HEK293T (cell line): ENCODE data around the gene ZNF644.
"Not testable (repeated sequence)": the region's sequence is repeated elsewhere in the genome, so short reads cannot be mapped to it uniquely, and the experiment has no call there.

Experiments used
- CTCF ChIA-PET: fragments of 350-600 bp; formaldehyde crosslinking; extraction: SDS; loops from one replicate; lab custom pipeline; 2021; ENCODE audit warnings: antibody characterized with exemption, inconsistent platforms; lab: Yijun Ruan, JAX
- POLR2A ChIA-PET: fragments of 350-600 bp; formaldehyde crosslinking; extraction: SDS; loops from one replicate; lab custom pipeline; 2020; ENCODE audit warnings: antibody characterized with exemption, inconsistent platforms; lab: Yijun Ruan, JAX
- DNase-seq: peaks from one replicate; pipeline ENCODE4 v3.0.0; 2012; ENCODE audit warnings: mixed read lengths; ENCODE audit errors: extremely low spot score
- ARNT ChIP-seq: fragments of 450-650 bp; IDR thresholded peaks from 2 replicates; pipeline ENCODE4 v1.6.1; 2017; ENCODE audit warnings: mild to moderate bottlenecking
- BHLHE40 ChIP-seq: fragments of 450-650 bp; IDR thresholded peaks from 2 replicates; pipeline ENCODE4 v1.6.1; 2016; ENCODE audit warnings: mild to moderate bottlenecking, moderate library complexity, borderline replicate concordance
- CTBP1 ChIP-seq: fragments of 450-650 bp; IDR thresholded peaks from 2 replicates; pipeline ENCODE4 v1.6.1; 2016; ENCODE audit warnings: borderline replicate concordance
- ELF4 ChIP-seq: fragments of 450-650 bp; IDR thresholded peaks from 2 replicates; pipeline ENCODE4 v1.6.1; 2017; ENCODE audit warnings: antibody characterized with exemption
- FOXA1 ChIP-seq: fragments of 450-650 bp; IDR thresholded peaks from 2 replicates; pipeline ENCODE4 v1.6.1; 2016; ENCODE audit warnings: mild to moderate bottlenecking
- FOXK2 ChIP-seq: fragments of 450-650 bp; IDR thresholded peaks from 2 replicates; pipeline ENCODE4 v1.6.1; 2016; ENCODE audit warnings: mild to moderate bottlenecking
- FOXM1 ChIP-seq: fragments of 450-650 bp; IDR thresholded peaks from 2 replicates; pipeline ENCODE4 v1.6.1; 2017; ENCODE audit warnings: mild to moderate bottlenecking, borderline replicate concordance
- HDGF ChIP-seq: fragments of 450-650 bp; IDR thresholded peaks from 2 replicates; pipeline ENCODE4 v1.6.1; 2017; ENCODE audit warnings: antibody characterized with exemption, borderline replicate concordance
- L3MBTL2 ChIP-seq: fragments of 450-650 bp; conservative IDR thresholded peaks from 2 replicates; pipeline ENCODE4 v1.6.1; 2016; ENCODE audit warnings: mild to moderate bottlenecking
- LEF1 ChIP-seq: fragments of 450-650 bp; IDR thresholded peaks from 2 replicates; pipeline ENCODE4 v1.6.1; 2017; ENCODE audit warnings: mild to moderate bottlenecking, borderline replicate concordance
- NFRKB ChIP-seq: fragments of 450-650 bp; IDR thresholded peaks from 2 replicates; pipeline ENCODE4 v1.6.1; 2016; ENCODE audit warnings: mild to moderate bottlenecking, moderate library complexity
- SP1 ChIP-seq: fragments of 450-650 bp; IDR thresholded peaks from 2 replicates; pipeline ENCODE4 v1.6.1; 2017
- SUZ12 ChIP-seq: fragments of 450-650 bp; IDR thresholded peaks from 2 replicates; pipeline ENCODE4 v1.6.1; 2016; ENCODE audit warnings: mild to moderate bottlenecking
- TARDBP ChIP-seq: fragments of 450-650 bp; IDR thresholded peaks from 2 replicates; pipeline ENCODE4 v1.6.1; 2016
- ZNF384 ChIP-seq: fragments of 450-650 bp; IDR thresholded peaks from 2 replicates; pipeline ENCODE4 v1.6.1; 2016
- TF ChIP-seq, protein P1 (sequence below): fragments of 450-650 bp; IDR thresholded peaks from 2 replicates; pipeline ENCODE4 v1.6.1; 2016

ZNF644 gene

GRCh38 chr1:91057784-91058183, 35.9 kb upstream of the ZNF644 start:
- ChIA-PET POLR2A (no interaction called here), CTCF (no interaction called here)
- DNase-seq = no peak
- TF ChIP-seq FOXM1 = no peak
- TF ChIP-seq FOXA1 = no peak
- TF ChIP-seq NFRKB = no peak
- no peak for TF ChIP-seq CTBP1
- no peak for TF ChIP-seq LEF1
- TF ChIP-seq FOXK2 = no peak
- TF ChIP-seq ELF4 = no peak
- TF ChIP-seq SP1 = no peak
- no peak for TF ChIP-seq SUZ12
- no peak for TF ChIP-seq HDGF

GRCh38 chr1:91054780-91055481, 33.1 kb upstream of the ZNF644 start:
- DNase-seq = no peak
- POLR2A ChIA-PET = interaction anchor here (2.2 kb wide), 1 partner anchor 34 kb away, joined by 10 read pairs; the partner anchor contains the start of gene ZNF644
- TF ChIP-seq SUZ12 = no peak
- no peak for TF ChIP-seq ZNF384
- TF ChIP-seq ARNT = no peak
- no peak for TF ChIP-seq TARDBP
- no peak for TF ChIP-seq FOXM1
- no peak for TF ChIP-seq FOXK2
- TF ChIP-seq L3MBTL2 = no peak
- no peak for TF ChIP-seq ELF4
- no peak for TF ChIP-seq FOXA1
- no peak for TF ChIP-seq HDGF
- TF ChIP-seq, protein P1, sequence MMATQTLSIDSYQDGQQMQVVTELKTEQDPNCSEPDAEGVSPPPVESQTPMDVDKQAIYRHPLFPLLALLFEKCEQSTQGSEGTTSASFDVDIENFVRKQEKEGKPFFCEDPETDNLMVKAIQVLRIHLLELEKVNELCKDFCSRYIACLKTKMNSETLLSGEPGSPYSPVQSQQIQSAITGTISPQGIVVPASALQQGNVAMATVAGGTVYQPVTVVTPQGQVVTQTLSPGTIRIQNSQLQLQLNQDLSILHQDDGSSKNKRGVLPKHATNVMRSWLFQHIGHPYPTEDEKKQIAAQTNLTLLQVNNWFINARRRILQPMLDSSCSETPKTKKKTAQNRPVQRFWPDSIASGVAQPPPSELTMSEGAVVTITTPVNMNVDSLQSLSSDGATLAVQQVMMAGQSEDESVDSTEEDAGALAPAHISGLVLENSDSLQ = no peak
- CTCF ChIA-PET = interaction anchor here (0.5 kb wide), 1 partner anchor 91 kb away, joined by 3 read pairs; no protein-coding TSS in a partner anchor

DNA sequence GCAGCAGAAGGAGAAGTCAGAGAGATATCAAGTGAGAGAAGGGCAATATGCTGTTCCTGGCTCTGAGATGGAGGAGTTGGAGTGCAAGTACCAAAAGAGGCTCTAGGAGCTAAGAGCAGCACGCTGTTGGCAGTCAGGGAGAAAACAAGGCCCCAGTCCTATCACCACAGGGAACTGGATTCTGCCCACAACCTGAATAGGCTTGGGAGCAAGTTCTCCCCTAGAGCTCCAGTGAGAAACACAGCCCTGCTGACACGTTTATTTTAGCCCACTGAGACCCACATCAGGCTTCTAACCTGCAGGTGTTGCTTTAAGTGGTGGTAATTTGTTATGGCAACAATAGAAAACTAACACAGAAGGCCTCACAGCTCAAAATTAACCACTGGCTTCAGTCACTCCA, 31.8 kb upstream of the ZNF644 start:
- TF ChIP-seq FOXA1 (no peak), ZNF384 (no peak), FOXK2 (no peak), LEF1 (no peak), SP1 (no peak), CTBP1 (no peak)
- ChIA-PET POLR2A (interaction anchor here (2.2 kb wide), 1 partner anchor 32 kb away, joined by 10 read pairs; the partner anchor contains the start of gene ZNF644), CTCF (no interaction called here)
- DNase-seq = no peak

GRCh38 chr1:91049551-91049950, 27.7 kb upstream of the ZNF644 start:
- POLR2A ChIA-PET, DNase-seq, CTCF ChIA-PET: not testable (repeated sequence)

DNA sequence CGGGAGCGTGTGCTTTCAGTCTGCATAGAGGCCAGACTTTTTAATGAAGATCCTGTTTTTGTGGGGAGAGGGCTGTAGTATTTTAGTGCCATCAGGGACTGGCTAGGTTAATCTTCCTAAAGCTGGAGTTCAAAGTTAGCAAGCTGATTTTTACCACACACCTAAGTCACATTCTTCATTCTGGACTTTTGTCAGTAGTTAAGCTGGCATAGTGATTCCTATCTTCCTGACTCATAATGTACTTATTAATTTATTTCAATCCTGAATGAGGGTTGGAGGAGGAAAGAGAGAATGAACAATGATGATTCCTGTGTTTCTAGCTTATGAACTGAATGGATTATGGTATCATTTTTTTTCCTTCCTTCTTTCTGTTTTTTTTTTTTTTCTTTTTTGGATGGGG, 24.9 kb upstream of the ZNF644 start:
- ChIA-PET CTCF (no interaction called here), POLR2A (interaction anchor here (0.7 kb wide), 1 partner anchor 760 kb away, joined by 4 read pairs; no protein-coding TSS in a partner anchor)
- DNase-seq = no peak
- no peak for TF ChIP-seq CTBP1
- TF ChIP-seq BHLHE40 = no peak
- TF ChIP-seq SUZ12 = no peak
- TF ChIP-seq ZNF384 = no peak
- TF ChIP-seq FOXA1 = no peak
- TF ChIP-seq FOXK2 = no peak
- no peak for TF ChIP-seq L3MBTL2
- no peak for TF ChIP-seq ELF4
- TF ChIP-seq FOXM1 = no peak
- no peak for TF ChIP-seq ARNT
- TF ChIP-seq TARDBP = no peak
- no peak for TF ChIP-seq SP1
- no peak for TF ChIP-seq NFRKB
- TF ChIP-seq, protein P1 = no peak
- TF ChIP-seq HDGF = no peak
- no peak for TF ChIP-seq LEF1

DNA sequence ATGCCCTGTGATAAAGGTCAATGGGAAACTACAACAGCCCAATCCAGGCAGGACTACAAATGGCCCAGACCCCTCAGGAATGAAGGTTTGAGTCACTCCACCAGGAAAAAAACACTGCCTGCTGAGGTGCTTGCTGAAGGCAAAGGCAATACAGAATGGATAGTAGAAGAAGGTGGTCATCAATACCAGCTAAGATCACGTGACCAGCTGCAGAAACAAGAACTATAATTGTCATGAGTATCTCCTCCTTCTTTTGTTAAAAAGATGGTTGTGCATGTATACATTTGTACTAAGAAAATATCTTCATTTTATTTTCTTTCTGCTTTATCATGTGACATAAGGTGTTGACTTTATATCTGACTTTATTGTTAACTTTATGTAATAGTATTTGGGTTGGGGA, 23.4 kb upstream of the ZNF644 start:
- CTCF ChIA-PET = no interaction called here

GRCh38 chr1:91044776-91045175, 22.9 kb upstream of the ZNF644 start:
- POLR2A ChIA-PET, CTCF ChIA-PET, DNase-seq: not testable (repeated sequence)

More for the DNA sequence above, 23.4 kb upstream of the ZNF644 start:
- no peak for TF ChIP-seq SP1
- no peak for TF ChIP-seq FOXK2
- no peak for TF ChIP-seq ARNT
- TF ChIP-seq CTBP1 = no peak
- no peak for TF ChIP-seq TARDBP
- no peak for TF ChIP-seq SUZ12
- TF ChIP-seq ZNF384 = no peak
- TF ChIP-seq L3MBTL2 = no peak
- TF ChIP-seq HDGF = no peak
- TF ChIP-seq BHLHE40 = no peak
- TF ChIP-seq FOXM1 = no peak
- TF ChIP-seq FOXA1 = no peak
- TF ChIP-seq, protein P1 = no peak
- TF ChIP-seq ELF4 = no peak
- TF ChIP-seq LEF1 = no peak
- no peak for TF ChIP-seq NFRKB
- DNase-seq = no peak
- POLR2A ChIA-PET = no interaction called here

DNA sequence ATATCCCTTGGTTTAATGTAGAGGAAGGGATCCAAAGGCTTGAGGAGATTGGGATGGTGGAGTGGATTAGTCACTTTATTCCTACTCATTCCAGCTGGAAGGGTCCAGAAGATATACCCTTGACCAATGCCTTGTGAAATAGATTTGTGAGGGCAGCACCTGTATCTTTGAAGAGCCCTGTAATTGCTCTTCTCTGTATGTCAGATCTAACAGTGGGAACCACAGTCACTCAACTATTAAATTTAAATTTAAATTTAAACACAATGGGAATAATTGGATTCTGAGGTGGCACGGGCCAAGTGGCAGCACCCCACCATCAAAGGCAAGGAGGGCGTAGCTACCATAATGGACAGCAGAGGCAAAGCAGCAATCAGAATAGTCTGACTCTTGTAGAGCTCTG, 20.5 kb upstream of the ZNF644 start:
- DNase-seq, POLR2A ChIA-PET, CTCF ChIA-PET: not testable (repeated sequence)
